GM23338 (cell line): ENCODE results near the gene ARMC8. TPM values are rescaled to one million over a fixed set of nuclear protein-coding genes. Genes with fewer than 3 reads are reported as not detected.
A peak's percentile ranks its signal among the peaks of the same experiment; 100 is the strongest.

Source experiments
- ATAC-seq: fragments of 200-7000 bp; cut with Tn5 transposase; 3 replicates; pipeline ENCODE4 v1.9.1; 2020
- DNase-seq: peaks from one replicate; pipeline ENCODE4 v3.0.0-alpha.2; 2015; ENCODE audit warnings: low spot score
- H2AFZ ChIP-seq: fragments of 200-600 bp; sonication (generic); 2 replicates; pipeline ENCODE4 v1.8.0; 2016; ENCODE audit warnings: antibody characterized with exemption, mild to moderate bottlenecking, moderate library complexity
- H3F3A ChIP-seq: fragments of 200-600 bp; sonication (generic); replicated peaks from 2 replicates; pipeline ENCODE4 v1.8.0; 2017; ENCODE audit warnings: antibody characterized with exemption, mixed run types, low read depth
- H3K27ac ChIP-seq: fragments of 200-600 bp; sonication (generic); 2 replicates; pipeline ENCODE4 v1.6.1; 2016; ENCODE audit warnings: low read depth
- H3K27me3 ChIP-seq: fragments of 200-600 bp; sonication (generic); 2 replicates; pipeline ENCODE4 v1.8.0; 2016; ENCODE audit warnings: mild to moderate bottlenecking, mixed run types, moderate library complexity; ENCODE audit not compliant: insufficient read depth
- H3K36me3 ChIP-seq: fragments of 200-600 bp; sonication (generic); 2 replicates; pipeline ENCODE4 v1.8.0; 2016; ENCODE audit warnings: mild to moderate bottlenecking; ENCODE audit not compliant: insufficient read depth
- H3K4me1 ChIP-seq: fragments of 200-600 bp; sonication (generic); 2 replicates; pipeline ENCODE4 v1.8.0; 2016; ENCODE audit warnings: mild to moderate bottlenecking, moderate library complexity; ENCODE audit not compliant: insufficient read depth
- H3K4me2 ChIP-seq: fragments of 200-600 bp; sonication (generic); 2 replicates; pipeline ENCODE4 v1.7.1; 2017; ENCODE audit warnings: mixed run types
- H3K4me3 ChIP-seq: fragments of 200-600 bp; sonication (generic); 2 replicates; pipeline ENCODE4 v1.6.1; 2016; ENCODE audit warnings: mixed run types
- H3K79me2 ChIP-seq: fragments of 200-600 bp; sonication (generic); replicated peaks from 2 replicates; pipeline ENCODE4 v1.8.0; 2017; ENCODE audit warnings: mild to moderate bottlenecking; ENCODE audit not compliant: insufficient read depth
- H3K9me2 ChIP-seq: fragments of 200-600 bp; sonication (generic); 2 replicates; pipeline ENCODE4 v1.8.0; 2017; ENCODE audit not compliant: insufficient read depth
- H4K20me1 ChIP-seq: fragments of 200-600 bp; sonication (generic); replicated peaks from 2 replicates; pipeline ENCODE4 v1.8.0; 2017; ENCODE audit warnings: mild to moderate bottlenecking; ENCODE audit not compliant: insufficient read depth
- H3K27ac Mint-ChIP-seq: 2 replicates; pipeline ENCODE4 v1.8.0; 2020; ENCODE audit warnings: inconsistent platforms, mild to moderate bottlenecking, moderate library complexity, mixed read lengths
- H3K27me3 Mint-ChIP-seq: 3 replicates; pipeline ENCODE4 v1.8.0; 2022; ENCODE audit warnings: low read depth, mild to moderate bottlenecking, moderate library complexity, mixed read lengths, inconsistent platforms; ENCODE audit not compliant: insufficient read depth, poor library complexity
- H3K36me3 Mint-ChIP-seq: 3 replicates; pipeline ENCODE4 v1.8.0; 2021; ENCODE audit warnings: low read depth, mild to moderate bottlenecking, inconsistent platforms, moderate library complexity, mixed read lengths
- H3K4me1 Mint-ChIP-seq: 3 replicates; pipeline ENCODE4 v1.8.0; 2020; ENCODE audit warnings: mild to moderate bottlenecking, inconsistent platforms, mixed read lengths
- H3K4me3 Mint-ChIP-seq: 3 replicates; pipeline ENCODE4 v1.8.0; 2021; ENCODE audit warnings: moderate library complexity, mild to moderate bottlenecking, inconsistent platforms, mixed read lengths
- H3K9me3 Mint-ChIP-seq: 3 replicates; pipeline ENCODE4 v1.8.0; 2020; ENCODE audit warnings: moderate library complexity, mild to moderate bottlenecking, inconsistent platforms, mixed read lengths
- EZH2 ChIP-seq: fragments of 200-600 bp; sonication (generic); IDR thresholded peaks from one replicate; pipeline ENCODE4 v1.8.0; 2017; ENCODE audit warnings: antibody characterized with exemption, mild to moderate bottlenecking, low read depth; ENCODE audit not compliant: unreplicated experiment
- JUNB ChIP-seq: IDR thresholded peaks from one replicate; pipeline ENCODE4 v1.6.1; 2016; ENCODE audit warnings: antibody characterized with exemption; ENCODE audit not compliant: unreplicated experiment
- POLR2AphosphoS5 ChIP-seq: IDR thresholded peaks from 2 replicates; pipeline ENCODE4 v1.6.1; 2016; ENCODE audit warnings: antibody characterized with exemption, low read depth
- STAT1 ChIP-seq: IDR thresholded peaks from one replicate; pipeline ENCODE4 v1.6.1; 2016; ENCODE audit warnings: antibody characterized with exemption; ENCODE audit not compliant: unreplicated experiment
- ZNF114 ChIP-seq: fragments of 250-450 bp; sonication (Bioruptor Pico); IDR thresholded peaks from 2 replicates; pipeline ENCODE4 v1.5.0; 2020; ENCODE audit warnings: mild to moderate bottlenecking, moderate library complexity
- ZNF331 ChIP-seq: fragments of 250-450 bp; sonication (Bioruptor Pico); IDR thresholded peaks from 2 replicates; pipeline ENCODE4 v1.5.0; 2020; ENCODE audit warnings: low read depth, mild to moderate bottlenecking, moderate library complexity
- polyA plus RNA-seq: library from polyadenylated mRNA; unstranded; fragments of >200 nt; fragmentation: Nextera tagmentation; extraction: Ambion mirVana; gene quantifications from 2 replicates; pipeline ENCODE4 v1.2.1, GENCODE V29; 2016
- total RNA-seq: library from RNA; depleted of rRNA; stranded (reverse); fragments of >200 nt; shearing (Covaris generic); gene quantifications from 2 replicates; pipeline ENCODE4 v1.2.3, GENCODE V29; 2014
- TF ChIP-seq, protein P1 (sequence below), 2 experiments: fragments of 200-600 bp in 1 of 2; sonication (generic) in 1 of 2; conservative IDR thresholded peaks; 2 replicates each; pipeline versions ENCODE4 v1.5.1 to v1.6.1; 2016 to 2017; ENCODE audit warnings: antibody characterized with exemption in 2 of 2, low read depth in 2 of 2, mild to moderate bottlenecking in 2 of 2, moderate library complexity in 1 of 2

ARMC8 gene
- total and polyA plus RNA-seq, 2 experiments from 2014 or later, result 36.8 to 61.4 TPM

- Histone ChIP-seq H3K36me3 (peaks cover 7% of the 10 kb centered on the region; the same call in 1 of the 2 replicates), H3K27me3 (no peaks in the 10 kb centered on the region), H3K4me3 (no peak overlapping the region), H3K79me2 (no peaks in the 10 kb centered on the region), H3K9me2 (no peaks in the 10 kb centered on the region), H3K4me2 (no peak overlapping the region), H3K4me1 (no peaks in the 10 kb centered on the region), H3K27ac (no peak overlapping the region), H2AFZ (no peak overlapping the region), H3F3A (no peaks in the 10 kb centered on the region), H4K20me1 (peaks cover 4% of the 10 kb centered on the region; the same call in 1 of the 2 replicates)
- TF ChIP-seq EZH2, result no peak
- TF ChIP-seq POLR2AphosphoS5, result no peak
- TF ChIP-seq ZNF331 (CRISPR knock-in tag), result no peak
- TF ChIP-seq ZNF114, result no peak
- no peak for TF ChIP-seq STAT1
- ATAC-seq (no peak), DNase-seq (no peak)
- Mint-ChIP-seq H3K4me3 (no peak overlapping the region), H3K27me3 (no peaks in the 10 kb centered on the region), H3K9me3 (no peaks in the 10 kb centered on the region), H3K36me3 (no peaks in the 10 kb centered on the region; the same call in 2 of the 3 replicates), H3K4me1 (no peaks in the 10 kb centered on the region), H3K27ac (no peak overlapping the region)
These were observed 78.6 kb downstream of the ARMC8 start for GRCh38 chr3:138265745-138266144.

GRCh38 chr3:138267083-138267482 lies 80.0 kb downstream of the ARMC8 start:
- Histone ChIP-seq H3F3A (no peaks in the 10 kb centered on the region), H3K4me1 (no peaks in the 10 kb centered on the region), H3K4me3 (no peak overlapping the region), H3K36me3 (peaks cover 7% of the 10 kb centered on the region), H3K27ac (no peak overlapping the region), H3K4me2 (no peak overlapping the region), H3K27me3 (no peaks in the 10 kb centered on the region), H3K79me2 (no peaks in the 10 kb centered on the region), H4K20me1 (peaks cover 4% of the 10 kb centered on the region; the same call in 1 of the 2 replicates), H3K9me2 (no peaks in the 10 kb centered on the region), H2AFZ (no peak overlapping the region)
- no peak for ATAC-seq
- H3K9me3 Mint-ChIP-seq, result no peaks in the 10 kb centered on the region
- DNase-seq, result no peak
- no peak overlapping the region for H3K27ac Mint-ChIP-seq
- no peaks in the 10 kb centered on the region for H3K27me3 Mint-ChIP-seq
- H3K4me3 Mint-ChIP-seq, result no peak overlapping the region
- TF ChIP-seq JUNB, result no peak
- H3K4me1 Mint-ChIP-seq, result no peaks in the 10 kb centered on the region
- peaks cover 9% of the 10 kb centered on the region; the same call in 2 of the 3 replicates for H3K36me3 Mint-ChIP-seq

DNA sequence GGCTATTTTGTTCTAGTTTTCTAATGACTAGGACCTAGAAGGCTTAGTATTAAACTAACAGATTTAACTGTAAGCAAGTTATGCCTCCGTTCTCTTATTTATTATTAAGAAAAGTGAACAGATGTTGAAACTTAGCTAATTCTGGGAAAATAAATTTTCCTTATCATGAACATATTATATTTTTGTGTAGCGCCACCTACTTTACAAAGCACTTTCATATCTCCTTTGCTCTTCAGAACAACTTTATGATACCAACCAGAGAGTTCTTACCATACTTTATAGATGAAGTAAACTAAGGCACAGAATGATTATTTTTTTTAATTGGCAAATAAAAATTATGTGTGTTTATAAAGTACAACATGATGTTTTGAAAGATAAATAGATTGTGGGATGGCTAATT lies 83.1 kb downstream of the ARMC8 start:
- TF ChIP-seq POLR2AphosphoS5, result no peak
- TF ChIP-seq, protein P1, sequence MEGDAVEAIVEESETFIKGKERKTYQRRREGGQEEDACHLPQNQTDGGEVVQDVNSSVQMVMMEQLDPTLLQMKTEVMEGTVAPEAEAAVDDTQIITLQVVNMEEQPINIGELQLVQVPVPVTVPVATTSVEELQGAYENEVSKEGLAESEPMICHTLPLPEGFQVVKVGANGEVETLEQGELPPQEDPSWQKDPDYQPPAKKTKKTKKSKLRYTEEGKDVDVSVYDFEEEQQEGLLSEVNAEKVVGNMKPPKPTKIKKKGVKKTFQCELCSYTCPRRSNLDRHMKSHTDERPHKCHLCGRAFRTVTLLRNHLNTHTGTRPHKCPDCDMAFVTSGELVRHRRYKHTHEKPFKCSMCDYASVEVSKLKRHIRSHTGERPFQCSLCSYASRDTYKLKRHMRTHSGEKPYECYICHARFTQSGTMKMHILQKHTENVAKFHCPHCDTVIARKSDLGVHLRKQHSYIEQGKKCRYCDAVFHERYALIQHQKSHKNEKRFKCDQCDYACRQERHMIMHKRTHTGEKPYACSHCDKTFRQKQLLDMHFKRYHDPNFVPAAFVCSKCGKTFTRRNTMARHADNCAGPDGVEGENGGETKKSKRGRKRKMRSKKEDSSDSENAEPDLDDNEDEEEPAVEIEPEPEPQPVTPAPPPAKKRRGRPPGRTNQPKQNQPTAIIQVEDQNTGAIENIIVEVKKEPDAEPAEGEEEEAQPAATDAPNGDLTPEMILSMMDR (conservative IDR thresholded peaks at IDR 0.05; ENCODE audit: low read depth in 2 of 2), result peak in 1 of 2 experiments; percentile 14; a peak in 1 of 4 replicates
- H3K36me3 Mint-ChIP-seq, result peaks cover 32% of the 10 kb centered on the region
- H3K27ac ChIP-seq, result no peak overlapping the region
- H3F3A ChIP-seq, result no peaks in the 10 kb centered on the region
- peaks cover 5% of the 10 kb centered on the region; the same call in 1 of the 2 replicates for H3K36me3 ChIP-seq
- no peaks in the 10 kb centered on the region for H4K20me1 ChIP-seq
- H3K9me3 Mint-ChIP-seq, result no peaks in the 10 kb centered on the region
- no peak overlapping the region for H3K4me3 ChIP-seq
- no peaks in the 10 kb centered on the region for H3K4me1 ChIP-seq
- no peak overlapping the region for H3K4me2 ChIP-seq
- 0 out of 3 replicates have a peak, but pooled peaks cover 3% of the 10 kb centered on the region for H3K4me1 Mint-ChIP-seq
- no peaks in the 10 kb centered on the region for H3K27me3 Mint-ChIP-seq
- no peaks in the 10 kb centered on the region for H3K79me2 ChIP-seq
- H2AFZ ChIP-seq, result no peak overlapping the region
- DNase-seq (no peak), ATAC-seq (no peak)
- no peak overlapping the region for H3K27ac Mint-ChIP-seq
- no peaks in the 10 kb centered on the region for H3K27me3 ChIP-seq
- H3K4me3 Mint-ChIP-seq, result no peak overlapping the region
- H3K9me2 ChIP-seq, result no peaks in the 10 kb centered on the region
